AG09319 (cell line): ENCODE measurements around the gene MLXIP.
"Not testable (repeated sequence)": the region's sequence is repeated elsewhere in the genome, so short reads cannot be mapped to it uniquely, and the experiment has no call there.

Source experiments
- DNase-seq: peaks from one replicate; pipeline ENCODE4 v3.0.0-alpha.2; 2010; ENCODE audit warnings: low read depth; ENCODE audit errors: extremely low read depth
- TF ChIP-seq, protein P1 (sequence below): IDR thresholded peaks from 2 replicates; pipeline ENCODE4 v1.5.1; 2011; ENCODE audit warnings: low read depth, mild to moderate bottlenecking, inconsistent platforms, low read length, moderate library complexity

The MLXIP gene

DNA sequence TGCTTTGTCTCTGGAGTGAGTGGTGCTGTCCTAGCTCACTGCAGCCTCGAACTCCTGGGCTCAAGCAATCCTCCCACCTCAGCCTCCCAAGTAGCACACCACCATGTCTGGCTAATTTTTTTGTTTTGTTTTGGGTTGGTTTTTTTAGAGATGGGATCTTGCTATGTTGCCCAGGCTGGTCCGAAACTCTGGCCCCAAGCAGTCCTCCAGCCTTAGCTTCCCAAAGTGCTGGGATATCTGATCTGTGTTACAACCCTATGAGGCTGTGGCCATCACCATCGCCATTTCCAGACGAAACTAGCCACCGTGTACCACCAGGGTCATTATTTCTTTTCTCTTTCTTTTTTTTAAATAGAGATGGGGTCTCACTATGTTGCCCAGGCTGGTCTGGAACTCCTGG, 92.8 kb downstream of the MLXIP start:
- TF ChIP-seq, protein P1, sequence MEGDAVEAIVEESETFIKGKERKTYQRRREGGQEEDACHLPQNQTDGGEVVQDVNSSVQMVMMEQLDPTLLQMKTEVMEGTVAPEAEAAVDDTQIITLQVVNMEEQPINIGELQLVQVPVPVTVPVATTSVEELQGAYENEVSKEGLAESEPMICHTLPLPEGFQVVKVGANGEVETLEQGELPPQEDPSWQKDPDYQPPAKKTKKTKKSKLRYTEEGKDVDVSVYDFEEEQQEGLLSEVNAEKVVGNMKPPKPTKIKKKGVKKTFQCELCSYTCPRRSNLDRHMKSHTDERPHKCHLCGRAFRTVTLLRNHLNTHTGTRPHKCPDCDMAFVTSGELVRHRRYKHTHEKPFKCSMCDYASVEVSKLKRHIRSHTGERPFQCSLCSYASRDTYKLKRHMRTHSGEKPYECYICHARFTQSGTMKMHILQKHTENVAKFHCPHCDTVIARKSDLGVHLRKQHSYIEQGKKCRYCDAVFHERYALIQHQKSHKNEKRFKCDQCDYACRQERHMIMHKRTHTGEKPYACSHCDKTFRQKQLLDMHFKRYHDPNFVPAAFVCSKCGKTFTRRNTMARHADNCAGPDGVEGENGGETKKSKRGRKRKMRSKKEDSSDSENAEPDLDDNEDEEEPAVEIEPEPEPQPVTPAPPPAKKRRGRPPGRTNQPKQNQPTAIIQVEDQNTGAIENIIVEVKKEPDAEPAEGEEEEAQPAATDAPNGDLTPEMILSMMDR = no peak
- no peak for DNase-seq

DNA sequence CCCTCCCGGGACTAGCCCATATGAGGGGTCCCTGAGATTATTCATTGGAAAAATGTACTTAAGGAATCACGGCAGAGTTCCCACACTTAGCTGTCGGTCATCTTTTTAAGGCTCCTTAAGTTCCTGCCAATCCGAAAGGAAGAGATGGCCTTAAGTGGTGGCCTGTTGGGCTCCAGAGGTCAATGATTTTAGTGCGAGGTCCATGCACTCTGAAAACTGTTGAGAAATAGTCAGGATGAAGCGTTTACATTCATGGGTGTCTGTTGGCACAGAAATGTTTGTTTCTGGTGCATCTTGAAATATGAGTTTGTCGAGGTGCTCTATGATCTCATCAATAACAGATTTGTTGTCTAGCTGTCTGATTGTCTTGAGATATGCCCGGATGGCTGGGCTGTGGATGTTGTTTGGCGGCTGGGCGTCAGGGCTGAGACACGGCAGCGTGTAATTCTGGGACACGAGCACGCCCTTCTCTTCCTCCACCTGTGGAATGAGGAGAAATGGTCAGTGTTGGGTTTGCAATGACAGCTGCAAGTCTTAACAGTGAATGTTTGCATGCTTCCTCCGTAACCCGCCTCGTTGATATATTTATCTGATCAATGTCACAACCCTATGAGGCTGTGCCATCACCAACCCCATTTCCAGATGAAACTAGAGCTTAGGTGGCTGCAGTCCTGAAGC, 93.8 kb downstream of the MLXIP start:
- no peak for DNase-seq
- TF ChIP-seq, protein P1 = no peak

DNA sequence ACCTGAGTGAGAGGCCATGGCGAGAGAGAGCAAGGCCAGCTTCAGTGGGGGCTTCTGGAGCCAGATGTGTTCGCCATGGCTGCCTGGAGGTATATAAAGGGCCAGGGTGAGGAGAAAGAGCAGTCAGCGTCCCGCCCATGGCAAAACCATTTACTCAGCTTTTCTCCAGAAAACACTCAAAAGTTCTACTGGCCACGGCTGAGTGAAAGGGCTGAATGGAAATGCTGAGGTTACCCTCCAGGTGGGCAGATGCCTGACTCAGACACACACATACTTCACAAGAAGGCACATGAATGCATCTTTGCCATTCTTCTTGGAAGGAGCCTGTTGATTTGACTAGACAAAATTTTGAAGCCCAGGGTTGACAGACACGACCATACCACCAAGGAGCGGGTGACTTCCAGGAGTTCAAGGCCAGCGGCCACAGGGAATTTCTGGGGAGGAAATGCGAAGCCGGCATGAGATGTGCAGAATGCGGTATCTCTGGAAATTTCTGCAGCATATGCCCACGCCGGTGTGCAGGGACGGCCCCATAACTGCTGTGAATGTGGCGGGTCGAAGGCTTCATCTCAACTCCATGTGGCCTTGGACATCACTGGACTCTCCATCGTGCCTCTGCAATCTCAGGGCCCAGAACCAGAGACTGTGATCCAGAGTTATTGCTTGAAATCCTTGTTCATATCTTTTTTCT, 95.7 kb downstream of the MLXIP start, which contains the start of gene IL31:
Gene IL31 (minus strand): TSS at position 67 of the 691 bp plus-strand sequence. CDS start 49 bp downstream, at position 18.
- DNase-seq = no peak
- TF ChIP-seq, protein P1 = no peak

DNA sequence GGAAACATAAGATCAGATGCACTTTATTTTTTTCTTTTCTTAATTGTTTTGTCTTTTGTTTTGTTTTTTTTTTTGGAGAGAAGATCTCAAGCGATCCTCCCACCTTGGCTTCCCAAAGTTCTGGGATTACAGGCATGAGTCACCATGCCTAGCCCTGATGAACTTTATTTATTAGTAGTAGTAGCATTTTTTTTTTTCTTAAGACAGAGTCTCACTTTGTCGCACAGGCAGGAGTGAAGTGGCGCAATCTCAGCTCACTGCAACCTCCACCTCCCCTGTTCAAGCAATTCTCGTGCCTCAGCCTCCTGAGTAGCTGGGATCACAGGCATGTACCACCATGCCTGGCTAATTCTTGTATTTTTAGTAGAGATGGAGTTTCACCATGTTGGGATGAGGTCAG, 97.9 kb downstream of the MLXIP start:
- DNase-seq = not testable (repeated sequence)

DNA sequence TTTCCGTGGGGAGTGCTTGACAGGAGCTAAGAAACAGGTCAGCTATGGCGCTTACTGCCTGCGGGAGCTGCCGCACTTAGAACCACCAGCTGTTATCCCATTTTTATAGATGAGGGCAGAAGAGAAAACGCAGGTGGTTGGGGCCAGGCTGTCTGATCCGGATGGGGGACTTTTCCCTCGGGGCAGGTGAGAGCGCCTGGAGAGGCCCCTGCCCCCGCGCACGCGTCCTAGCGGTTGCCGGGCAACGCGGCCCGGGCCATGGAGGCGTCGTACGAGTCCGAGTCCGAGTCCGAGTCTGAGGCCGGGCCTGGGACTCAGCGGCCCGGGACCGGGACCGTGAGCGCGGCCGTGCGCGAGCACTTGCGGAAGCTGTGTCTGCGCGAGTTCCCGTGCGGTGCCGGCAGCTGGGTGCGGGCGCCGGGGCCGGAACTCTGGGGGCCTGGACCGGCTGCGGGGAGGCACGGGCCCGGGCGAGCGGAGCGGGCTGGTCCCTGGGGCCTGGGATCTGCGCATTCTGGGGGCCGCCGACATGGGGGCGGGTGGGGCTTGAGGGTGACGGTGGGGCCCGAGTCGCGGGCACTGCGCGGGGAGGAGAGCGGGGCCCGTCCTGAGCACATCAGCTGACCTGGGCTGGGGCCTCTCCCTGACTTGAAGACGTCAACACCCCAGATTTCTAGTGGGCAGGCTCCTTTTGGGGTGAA, 104.5 kb downstream of the MLXIP start, which contains the start of gene LRRC43:
Gene LRRC43 (plus strand): TSS at position 237 of the 701 bp plus-strand sequence. CDS start 22 bp downstream, at position 259.
- TF ChIP-seq, protein P1 = no peak
- no peak for DNase-seq

DNA sequence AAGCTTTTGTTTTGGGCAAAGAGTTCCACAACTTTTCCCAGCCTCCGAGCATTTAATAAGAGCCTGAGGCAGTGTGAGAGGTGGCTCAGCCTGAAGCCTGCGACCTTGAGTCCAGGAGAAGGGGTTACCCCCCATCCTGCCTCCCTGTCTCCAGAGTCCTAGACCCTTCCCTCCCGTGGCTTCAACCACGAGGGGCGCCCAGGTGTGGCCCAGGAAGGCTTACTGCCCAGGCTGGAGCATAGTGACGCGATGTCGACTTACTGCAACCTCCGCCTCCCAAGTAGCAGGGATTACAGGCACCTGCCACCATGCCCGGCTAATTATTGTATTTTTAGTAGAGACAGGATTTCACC, 105.0 kb downstream of the MLXIP start:
- TF ChIP-seq, protein P1 = no peak
- DNase-seq = no peak

DNA sequence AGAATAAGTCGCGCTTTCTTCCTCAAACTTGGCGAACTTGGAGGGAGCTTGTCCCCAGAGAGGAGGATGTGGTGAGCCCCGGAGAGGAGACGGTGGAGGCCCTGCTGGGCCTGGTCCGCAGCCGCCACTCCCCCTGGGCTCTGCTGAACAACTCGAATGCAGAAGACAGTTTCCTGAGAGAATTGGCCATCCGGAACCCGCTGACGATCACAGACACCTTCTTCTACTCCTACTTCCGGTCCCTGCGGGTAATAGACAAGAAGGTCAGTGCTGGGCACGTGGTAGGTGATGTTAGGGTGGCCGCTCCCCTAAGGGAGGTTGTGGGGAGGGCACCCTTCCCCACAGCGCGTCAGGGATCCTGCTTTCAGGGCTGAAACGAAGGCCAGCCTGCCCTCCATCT, 106.0 kb downstream of the MLXIP start:
- TF ChIP-seq, protein P1 = no peak
- DNase-seq = no peak
